GM12892 (cell line): ENCODE results near the gene KCNK3.
"Not testable (repeated sequence)": the region's sequence is repeated elsewhere in the genome, so short reads cannot be mapped to it uniquely, and the experiment has no call there.

Source experiments
- POLR2A ChIP-seq: IDR thresholded peaks from 2 replicates; pipeline ENCODE4 v1.6.1; 2011; ENCODE audit warnings: low read depth, low read length, control low read depth
- POLR2AphosphoS5 ChIP-seq: IDR thresholded peaks from 2 replicates; pipeline ENCODE4 v1.6.1; 2011; ENCODE audit warnings: low read depth, low read length, control low read depth
- TAF1 ChIP-seq: IDR thresholded peaks from 2 replicates; pipeline ENCODE4 v1.6.1; 2011; ENCODE audit warnings: low read depth, mild to moderate bottlenecking, control low read depth, low read length, borderline replicate concordance

GRCh38 chr2:26655120-26655519, 37.4 kb upstream of the KCNK3 start:
- not testable (repeated sequence) for TF ChIP-seq POLR2A, POLR2AphosphoS5, TAF1
